GM23338 (cell line): Measurements from ENCODE around the gene TMEM37. TPM values are rescaled to one million over a fixed set of nuclear protein-coding genes. Genes with fewer than 3 reads are reported as not detected.

Experiments
- ATAC-seq: fragments of 200-7000 bp; cut with Tn5 transposase; 3 replicates; pipeline ENCODE4 v1.9.1; 2020
- DNase-seq: peaks from one replicate; pipeline ENCODE4 v3.0.0-alpha.2; 2015; ENCODE audit warnings: low spot score
- H2AFZ ChIP-seq: fragments of 200-600 bp; sonication (generic); 2 replicates; pipeline ENCODE4 v1.8.0; 2016; ENCODE audit warnings: antibody characterized with exemption, mild to moderate bottlenecking, moderate library complexity
- H3F3A ChIP-seq: fragments of 200-600 bp; sonication (generic); replicated peaks from 2 replicates; pipeline ENCODE4 v1.8.0; 2017; ENCODE audit warnings: antibody characterized with exemption, mixed run types, low read depth
- H3K27ac ChIP-seq: fragments of 200-600 bp; sonication (generic); 2 replicates; pipeline ENCODE4 v1.6.1; 2016; ENCODE audit warnings: low read depth
- H3K27me3 ChIP-seq: fragments of 200-600 bp; sonication (generic); 2 replicates; pipeline ENCODE4 v1.8.0; 2016; ENCODE audit warnings: mild to moderate bottlenecking, mixed run types, moderate library complexity; ENCODE audit not compliant: insufficient read depth
- H3K36me3 ChIP-seq: fragments of 200-600 bp; sonication (generic); 2 replicates; pipeline ENCODE4 v1.8.0; 2016; ENCODE audit warnings: mild to moderate bottlenecking; ENCODE audit not compliant: insufficient read depth
- H3K4me1 ChIP-seq: fragments of 200-600 bp; sonication (generic); 2 replicates; pipeline ENCODE4 v1.8.0; 2016; ENCODE audit warnings: mild to moderate bottlenecking, moderate library complexity; ENCODE audit not compliant: insufficient read depth
- H3K4me2 ChIP-seq: fragments of 200-600 bp; sonication (generic); 2 replicates; pipeline ENCODE4 v1.7.1; 2017; ENCODE audit warnings: mixed run types
- H3K4me3 ChIP-seq: fragments of 200-600 bp; sonication (generic); 2 replicates; pipeline ENCODE4 v1.6.1; 2016; ENCODE audit warnings: mixed run types
- H3K79me2 ChIP-seq: fragments of 200-600 bp; sonication (generic); replicated peaks from 2 replicates; pipeline ENCODE4 v1.8.0; 2017; ENCODE audit warnings: mild to moderate bottlenecking; ENCODE audit not compliant: insufficient read depth
- H3K9me2 ChIP-seq: fragments of 200-600 bp; sonication (generic); 2 replicates; pipeline ENCODE4 v1.8.0; 2017; ENCODE audit not compliant: insufficient read depth
- H4K20me1 ChIP-seq: fragments of 200-600 bp; sonication (generic); replicated peaks from 2 replicates; pipeline ENCODE4 v1.8.0; 2017; ENCODE audit warnings: mild to moderate bottlenecking; ENCODE audit not compliant: insufficient read depth
- H3K27ac Mint-ChIP-seq: 2 replicates; pipeline ENCODE4 v1.8.0; 2020; ENCODE audit warnings: inconsistent platforms, mild to moderate bottlenecking, moderate library complexity, mixed read lengths
- H3K27me3 Mint-ChIP-seq: 3 replicates; pipeline ENCODE4 v1.8.0; 2022; ENCODE audit warnings: low read depth, mild to moderate bottlenecking, moderate library complexity, mixed read lengths, inconsistent platforms; ENCODE audit not compliant: insufficient read depth, poor library complexity
- H3K36me3 Mint-ChIP-seq: 3 replicates; pipeline ENCODE4 v1.8.0; 2021; ENCODE audit warnings: low read depth, mild to moderate bottlenecking, inconsistent platforms, moderate library complexity, mixed read lengths
- H3K4me1 Mint-ChIP-seq: 3 replicates; pipeline ENCODE4 v1.8.0; 2020; ENCODE audit warnings: mild to moderate bottlenecking, inconsistent platforms, mixed read lengths
- H3K4me3 Mint-ChIP-seq: 3 replicates; pipeline ENCODE4 v1.8.0; 2021; ENCODE audit warnings: moderate library complexity, mild to moderate bottlenecking, inconsistent platforms, mixed read lengths
- H3K9me3 Mint-ChIP-seq: 3 replicates; pipeline ENCODE4 v1.8.0; 2020; ENCODE audit warnings: moderate library complexity, mild to moderate bottlenecking, inconsistent platforms, mixed read lengths
- CREB1 ChIP-seq: fragments of 250-450 bp; sonication (Bioruptor Pico); IDR thresholded peaks from 2 replicates; pipeline ENCODE4 v1.5.0; 2020; ENCODE audit warnings: low read depth, mild to moderate bottlenecking, moderate library complexity
- CTCF ChIP-seq, 2 experiments: fragments of 200-600 bp in 1 of 2; sonication (generic) in 1 of 2; conservative IDR thresholded peaks; 2 replicates each; pipeline versions ENCODE4 v1.5.1 to v1.6.1; 2016 to 2017; ENCODE audit warnings: antibody characterized with exemption in 2 of 2, low read depth in 2 of 2, mild to moderate bottlenecking in 2 of 2, moderate library complexity in 1 of 2
- ETS1 ChIP-seq: IDR thresholded peaks from 2 replicates; pipeline ENCODE4 v1.6.1; 2016; ENCODE audit warnings: antibody characterized with exemption
- EZH2 ChIP-seq: fragments of 200-600 bp; sonication (generic); IDR thresholded peaks from one replicate; pipeline ENCODE4 v1.8.0; 2017; ENCODE audit warnings: antibody characterized with exemption, mild to moderate bottlenecking, low read depth; ENCODE audit not compliant: unreplicated experiment
- EZH2phosphoT487 ChIP-seq: fragments of 200-600 bp; sonication (generic); IDR thresholded peaks from one replicate; pipeline ENCODE4 v1.8.1; 2018; ENCODE audit warnings: antibody characterized with exemption; ENCODE audit not compliant: unreplicated experiment
- JUNB ChIP-seq: IDR thresholded peaks from one replicate; pipeline ENCODE4 v1.6.1; 2016; ENCODE audit warnings: antibody characterized with exemption; ENCODE audit not compliant: unreplicated experiment
- NANOG ChIP-seq: IDR thresholded peaks from 2 replicates; pipeline ENCODE4 v1.6.1; 2016; ENCODE audit warnings: antibody characterized with exemption, borderline replicate concordance
- POLR2AphosphoS5 ChIP-seq: IDR thresholded peaks from 2 replicates; pipeline ENCODE4 v1.6.1; 2016; ENCODE audit warnings: antibody characterized with exemption, low read depth
- REST ChIP-seq: IDR thresholded peaks from one replicate; pipeline ENCODE4 v1.6.1; 2018; ENCODE audit warnings: antibody characterized with exemption; ENCODE audit not compliant: unreplicated experiment
- STAT1 ChIP-seq: IDR thresholded peaks from one replicate; pipeline ENCODE4 v1.6.1; 2016; ENCODE audit warnings: antibody characterized with exemption; ENCODE audit not compliant: unreplicated experiment
- ZNF114 ChIP-seq: fragments of 250-450 bp; sonication (Bioruptor Pico); IDR thresholded peaks from 2 replicates; pipeline ENCODE4 v1.5.0; 2020; ENCODE audit warnings: mild to moderate bottlenecking, moderate library complexity
- ZNF331 ChIP-seq: fragments of 250-450 bp; sonication (Bioruptor Pico); IDR thresholded peaks from 2 replicates; pipeline ENCODE4 v1.5.0; 2020; ENCODE audit warnings: low read depth, mild to moderate bottlenecking, moderate library complexity
- ZNF462 ChIP-seq: fragments of 250-450 bp; sonication (Bioruptor Pico); IDR thresholded peaks from 2 replicates; pipeline ENCODE4 v1.5.0; 2020; ENCODE audit warnings: mild to moderate bottlenecking, moderate library complexity
- polyA plus RNA-seq: library from polyadenylated mRNA; unstranded; fragments of >200 nt; fragmentation: Nextera tagmentation; extraction: Ambion mirVana; gene quantifications from 2 replicates; pipeline ENCODE4 v1.2.1, GENCODE V29; 2016
- total RNA-seq: library from RNA; depleted of rRNA; stranded (reverse); fragments of >200 nt; shearing (Covaris generic); gene quantifications from 2 replicates; pipeline ENCODE4 v1.2.3, GENCODE V29; 2014

Gene TMEM37
- total and polyA plus RNA-seq, 2 experiments from 2014 or later = 8.6 to 8.8 TPM

- no peak overlapping the region for H3K4me2 ChIP-seq
- no peak overlapping the region for H3K27ac Mint-ChIP-seq
- H3K4me1 Mint-ChIP-seq = peaks cover 22% of the 10 kb centered on the region
- H3K27me3 Mint-ChIP-seq = no peaks in the 10 kb centered on the region
- no peak overlapping the region for H3K4me3 Mint-ChIP-seq
- H3K9me3 Mint-ChIP-seq = no peaks in the 10 kb centered on the region; the same call in 2 of the 3 replicates
- no peaks in the 10 kb centered on the region for H3K36me3 ChIP-seq
- no peak overlapping the region for H3K27ac ChIP-seq
- no peaks in the 10 kb centered on the region for H3K36me3 Mint-ChIP-seq
- no peak overlapping the region for H3K4me3 ChIP-seq
- H3K4me1 ChIP-seq = peaks cover 13% of the 10 kb centered on the region
- H3K79me2 ChIP-seq = no peaks in the 10 kb centered on the region
- H2AFZ ChIP-seq = peak overlapping the region; percentile 88
- H3K27me3 ChIP-seq = no peaks in the 10 kb centered on the region
- DNase-seq (peak; percentile 18), ATAC-seq (no peak)
- H3F3A ChIP-seq = no peaks in the 10 kb centered on the region
- H4K20me1 ChIP-seq = no peaks in the 10 kb centered on the region
- 0 out of 2 replicates have a peak, but pooled peaks cover 2% of the 10 kb centered on the region for H3K9me2 ChIP-seq
- TF ChIP-seq CTCF (conservative IDR thresholded peaks at IDR 0.05; ENCODE audit: low read depth in 2 of 2) = no peak
- no peak for TF ChIP-seq EZH2phosphoT487
- no peak for TF ChIP-seq NANOG
- TF ChIP-seq ZNF331 (CRISPR knock-in tag) = no peak
- TF ChIP-seq POLR2AphosphoS5 = no peak
- no peak for TF ChIP-seq EZH2
- no peak for TF ChIP-seq CREB1 (CRISPR knock-in tag)
- TF ChIP-seq ZNF114 = no peak
- TF ChIP-seq JUNB = no peak
- no peak for TF ChIP-seq ETS1
- TF ChIP-seq ZNF462 (CRISPR knock-in tag) = no peak
- no peak for TF ChIP-seq REST
- no peak for TF ChIP-seq STAT1
Observed at GRCh38 chr2:119474371-119475224, 42.9 kb downstream of the TMEM37 start.
